Gastrocnemius medialis (tissue), 4 donors: ENCODE data around the gene ZNF217.
"Not testable (repeated sequence)": the region's sequence is repeated elsewhere in the genome, so short reads cannot be mapped to it uniquely, and the experiment has no call there.

Source experiments
- POLR2A ChIP-seq, 2 donors: fragments of 450-650 bp; IDR thresholded peaks; one replicate each; pipeline ENCODE4 v1.6.1; 2017; ENCODE audit warnings: antibody characterized with exemption in 2 of 2, mild to moderate bottlenecking in 2 of 2, moderate library complexity in 2 of 2
- TF ChIP-seq, protein P1 (sequence below), 5 experiments: fragments of 450-650 bp in 3 of 5; fragments of 200-600 bp in 2 of 5; sonication (generic) in 2 of 5; IDR thresholded peaks in 4 of 5; conservative IDR thresholded peaks in 1 of 5; 1 replicate in 4 of 5; 2 replicates in 1 of 5; pipeline ENCODE4 v1.5.1; 2016 to 2019; ENCODE audit warnings: antibody characterized with exemption in 5 of 5, mild to moderate bottlenecking in 3 of 5, moderate library complexity in 3 of 5

- TF ChIP-seq, protein P1, sequence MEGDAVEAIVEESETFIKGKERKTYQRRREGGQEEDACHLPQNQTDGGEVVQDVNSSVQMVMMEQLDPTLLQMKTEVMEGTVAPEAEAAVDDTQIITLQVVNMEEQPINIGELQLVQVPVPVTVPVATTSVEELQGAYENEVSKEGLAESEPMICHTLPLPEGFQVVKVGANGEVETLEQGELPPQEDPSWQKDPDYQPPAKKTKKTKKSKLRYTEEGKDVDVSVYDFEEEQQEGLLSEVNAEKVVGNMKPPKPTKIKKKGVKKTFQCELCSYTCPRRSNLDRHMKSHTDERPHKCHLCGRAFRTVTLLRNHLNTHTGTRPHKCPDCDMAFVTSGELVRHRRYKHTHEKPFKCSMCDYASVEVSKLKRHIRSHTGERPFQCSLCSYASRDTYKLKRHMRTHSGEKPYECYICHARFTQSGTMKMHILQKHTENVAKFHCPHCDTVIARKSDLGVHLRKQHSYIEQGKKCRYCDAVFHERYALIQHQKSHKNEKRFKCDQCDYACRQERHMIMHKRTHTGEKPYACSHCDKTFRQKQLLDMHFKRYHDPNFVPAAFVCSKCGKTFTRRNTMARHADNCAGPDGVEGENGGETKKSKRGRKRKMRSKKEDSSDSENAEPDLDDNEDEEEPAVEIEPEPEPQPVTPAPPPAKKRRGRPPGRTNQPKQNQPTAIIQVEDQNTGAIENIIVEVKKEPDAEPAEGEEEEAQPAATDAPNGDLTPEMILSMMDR (IDR thresholded peaks at IDR 0.05 in 4 of 5, conservative IDR thresholded peaks at IDR 0.05 in 1 of 5): not testable (repeated sequence)
- not testable (repeated sequence) for TF ChIP-seq POLR2A (IDR thresholded peaks at IDR 0.05)
Observed at GRCh38 chr20:53585910-53586309, 7.7 kb downstream of the ZNF217 start.
